GM18508 (cell line): ENCODE measurements around the gene NRAS.

Source experiments
- ATAC-seq: cut with Tn5 transposase; IDR thresholded peaks from one replicate; pipeline ENCODE4 v1.9.1; 2021; ENCODE audit warnings: moderate number of reproducible peaks; ENCODE audit not compliant: insufficient read depth, unreplicated experiment

The NRAS gene

GRCh38 chr1:114729782-114730181, 13.2 kb upstream of the NRAS start:
- ATAC-seq = no peak

GRCh38 chr1:114728553-114728952, 12.0 kb upstream of the NRAS start:
- no peak for ATAC-seq

- ATAC-seq = no peak
These were observed 8.7 kb upstream of the NRAS start for GRCh38 chr1:114725230-114725629.

- no peak for ATAC-seq
These were observed 7.3 kb upstream of the NRAS start for GRCh38 chr1:114723915-114724314.

- no peak for ATAC-seq
These were observed 6.9 kb upstream of the NRAS start for GRCh38 chr1:114723457-114723856.

GRCh38 chr1:114720492-114720891, 3.9 kb upstream of the NRAS start:
- no peak for ATAC-seq

GRCh38 chr1:114719424-114719787, 2.8 kb upstream of the NRAS start:
- ATAC-seq = no peak

GRCh38 chr1:114718661-114719423, 2.3 kb upstream of the NRAS start:
- ATAC-seq = no peak

- ATAC-seq = no peak
These were observed 643 bp downstream of the NRAS start for GRCh38 chr1:114715952-114716303.

GRCh38 chr1:114712977-114713376, 3.6 kb downstream of the NRAS start:
- ATAC-seq = no peak

- no peak for ATAC-seq
These were observed 6.2 kb downstream of the NRAS start for GRCh38 chr1:114710360-114710759.

- no peak for ATAC-seq
These were observed 9.0 kb downstream of the NRAS start for GRCh38 chr1:114707604-114708003.

- no peak for ATAC-seq
These were observed 13.3 kb downstream of the NRAS start for GRCh38 chr1:114703242-114703641.

GRCh38 chr1:114702737-114703136, 13.8 kb downstream of the NRAS start:
- ATAC-seq = no peak

GRCh38 chr1:114701931-114702330, 14.6 kb downstream of the NRAS start:
- ATAC-seq = no peak

GRCh38 chr1:114700036-114700600, 16.5 kb downstream of the NRAS start:
- ATAC-seq = no peak

- no peak for ATAC-seq
These were observed 19.8 kb downstream of the NRAS start for GRCh38 chr1:114696810-114697209.

GRCh38 chr1:114695430-114696058, 21.0 kb downstream of the NRAS start, which contains the start of gene AMPD1:
Gene AMPD1 (minus strand): TSS chr1:114695546. CDS start chr1:114695471, 75 bp downstream.
- no peak for ATAC-seq

GRCh38 chr1:114694540-114695310, 21.8 kb downstream of the NRAS start:
- no peak for ATAC-seq

- no peak for ATAC-seq
These were observed 23.6 kb downstream of the NRAS start for GRCh38 chr1:114692947-114693346.

GRCh38 chr1:114691061-114691460, 25.5 kb downstream of the NRAS start:
- ATAC-seq = no peak
